ENCODE data around the gene NRL.

Gene NRL

DNA sequence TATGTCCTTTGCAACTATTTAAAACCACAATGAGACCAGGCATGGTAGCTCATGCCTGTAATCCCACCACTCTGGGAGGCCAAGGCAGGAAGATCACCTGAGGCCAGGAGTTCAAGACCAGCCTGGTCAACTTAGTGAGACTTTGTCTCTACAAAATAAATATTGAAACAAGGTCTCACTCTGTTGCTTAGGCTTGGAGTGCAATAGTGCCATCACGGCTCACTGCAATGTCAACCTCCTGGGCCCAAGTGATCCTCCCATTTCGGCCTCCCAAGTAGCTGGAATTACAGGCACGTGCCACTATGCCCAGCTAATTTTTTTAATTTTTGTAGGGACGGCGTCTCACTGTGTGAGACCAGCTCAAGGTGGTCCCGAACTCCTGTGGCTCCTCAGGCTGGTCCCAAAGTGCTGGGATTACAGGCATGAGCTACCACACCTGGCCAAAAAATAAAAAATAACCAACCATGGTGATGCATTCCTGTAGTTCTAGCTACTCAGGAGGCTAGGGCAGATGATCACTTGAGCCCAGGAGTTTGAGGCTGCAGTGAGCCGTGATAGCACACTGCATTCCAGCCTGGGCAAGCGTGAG is 14.8 kb upstream of the NRL start:
- Histone ChIP-seq H3K79me2 (ENCODE audit: low read length) (no peaks in the 10 kb centered on the region), H3K9ac (ENCODE audit: low read length) (no peak overlapping the region), H4K20me1 (ENCODE audit: insufficient read depth, low read length) (no peaks in the 10 kb centered on the region), H3K9me3 (replicated peaks; ENCODE audit: insufficient read depth, low read length) (no peaks in the 10 kb centered on the region), H3K9me2 (replicated peaks; ENCODE audit: insufficient read depth, low read length) (no peaks in the 10 kb centered on the region), H3F3A (ENCODE audit: insufficient read depth, low read length) (no peaks in the 10 kb centered on the region), H3K4me1 (ENCODE audit: low read length) (no peaks in the 10 kb centered on the region), H2AFZ (ENCODE audit: low read length) (no peak overlapping the region), H3K4me2 (ENCODE audit: low read depth, low read length) (no peak overlapping the region), H3K27ac (ENCODE audit: low read length) (no peak overlapping the region), H3K36me3 (replicated peaks; ENCODE audit: insufficient read depth, low read length) (no peaks in the 10 kb centered on the region), H3K27me3 (replicated peaks; ENCODE audit: insufficient read depth, low read length) (no peaks in the 10 kb centered on the region), H3K4me3 (ENCODE audit: low read length) (no peak overlapping the region)
- TF ChIP-seq, protein P1, sequence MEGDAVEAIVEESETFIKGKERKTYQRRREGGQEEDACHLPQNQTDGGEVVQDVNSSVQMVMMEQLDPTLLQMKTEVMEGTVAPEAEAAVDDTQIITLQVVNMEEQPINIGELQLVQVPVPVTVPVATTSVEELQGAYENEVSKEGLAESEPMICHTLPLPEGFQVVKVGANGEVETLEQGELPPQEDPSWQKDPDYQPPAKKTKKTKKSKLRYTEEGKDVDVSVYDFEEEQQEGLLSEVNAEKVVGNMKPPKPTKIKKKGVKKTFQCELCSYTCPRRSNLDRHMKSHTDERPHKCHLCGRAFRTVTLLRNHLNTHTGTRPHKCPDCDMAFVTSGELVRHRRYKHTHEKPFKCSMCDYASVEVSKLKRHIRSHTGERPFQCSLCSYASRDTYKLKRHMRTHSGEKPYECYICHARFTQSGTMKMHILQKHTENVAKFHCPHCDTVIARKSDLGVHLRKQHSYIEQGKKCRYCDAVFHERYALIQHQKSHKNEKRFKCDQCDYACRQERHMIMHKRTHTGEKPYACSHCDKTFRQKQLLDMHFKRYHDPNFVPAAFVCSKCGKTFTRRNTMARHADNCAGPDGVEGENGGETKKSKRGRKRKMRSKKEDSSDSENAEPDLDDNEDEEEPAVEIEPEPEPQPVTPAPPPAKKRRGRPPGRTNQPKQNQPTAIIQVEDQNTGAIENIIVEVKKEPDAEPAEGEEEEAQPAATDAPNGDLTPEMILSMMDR (IDR thresholded peaks at IDR 0.05; ENCODE audit: low read length): no peak
- no peak for DNase-seq

DNA sequence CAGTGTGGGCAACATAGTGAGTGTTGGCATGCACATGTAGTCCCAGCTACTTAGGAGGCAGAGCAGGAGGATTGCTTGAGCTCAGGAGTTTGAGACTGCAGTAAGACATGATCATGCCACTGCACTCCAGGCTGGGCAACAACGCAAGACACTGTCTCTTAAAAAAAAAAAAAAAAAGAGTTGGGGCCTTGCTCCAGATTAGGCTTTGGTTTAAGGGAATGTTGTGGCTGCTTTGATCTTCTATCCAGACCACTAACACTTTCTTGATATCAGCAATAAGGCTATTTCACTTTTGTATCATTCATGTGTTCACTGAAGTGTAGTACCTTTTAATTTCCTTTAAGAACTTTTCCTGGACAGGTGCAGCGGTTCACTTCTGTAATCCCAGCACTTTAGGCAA is 12.9 kb upstream of the NRL start:
- H3K4me1 ChIP-seq (ENCODE audit: low read length): no peaks in the 10 kb centered on the region
- H3K27ac ChIP-seq (ENCODE audit: low read length): no peak overlapping the region
- no peaks in the 10 kb centered on the region for H3K9me3 ChIP-seq (replicated peaks; ENCODE audit: insufficient read depth, low read length)
- no peak overlapping the region for H3K4me2 ChIP-seq (ENCODE audit: low read depth, low read length)
- no peak overlapping the region for H3K4me3 ChIP-seq (ENCODE audit: low read length)
- H4K20me1 ChIP-seq (ENCODE audit: insufficient read depth, low read length): no peaks in the 10 kb centered on the region
- H3K9me2 ChIP-seq (replicated peaks; ENCODE audit: insufficient read depth, low read length): no peaks in the 10 kb centered on the region
- H3K27me3 ChIP-seq (replicated peaks; ENCODE audit: insufficient read depth, low read length): no peaks in the 10 kb centered on the region
- H2AFZ ChIP-seq (ENCODE audit: low read length): no peak overlapping the region
- DNase-seq: no peak
- no peaks in the 10 kb centered on the region for H3K79me2 ChIP-seq (ENCODE audit: low read length)
- H3F3A ChIP-seq (ENCODE audit: insufficient read depth, low read length): no peaks in the 10 kb centered on the region
- no peak for TF ChIP-seq EZH2phosphoT487 (IDR thresholded peaks at IDR 0.05; ENCODE audit: low read length)
- no peak for TF ChIP-seq EZH2 (optimal IDR thresholded peaks at IDR 0.05; ENCODE audit: low read depth, low read length)
- TF ChIP-seq, protein P1 (IDR thresholded peaks at IDR 0.05; ENCODE audit: low read length): no peak
- H3K9ac ChIP-seq (ENCODE audit: low read length): no peak overlapping the region
- H3K36me3 ChIP-seq (replicated peaks; ENCODE audit: insufficient read depth, low read length): no peaks in the 10 kb centered on the region

DNA sequence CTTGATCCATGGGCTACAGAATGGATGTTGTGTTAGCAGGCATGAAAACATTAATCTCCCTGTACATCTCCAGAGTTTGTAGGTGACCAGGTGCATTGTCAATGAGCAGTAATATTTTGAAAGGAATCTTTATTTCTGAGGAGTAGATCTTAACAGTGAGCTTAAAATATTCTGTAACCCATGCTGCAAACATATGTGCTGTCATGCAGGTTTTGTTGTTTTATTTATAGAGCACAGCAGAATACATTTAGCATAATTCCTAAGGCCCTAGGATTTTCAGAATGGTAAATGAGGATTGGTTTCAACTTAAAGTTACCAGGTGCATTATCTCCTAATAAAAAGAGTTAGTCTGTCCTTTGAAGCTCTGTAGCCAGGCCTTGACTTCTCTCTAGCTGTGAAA is 12.2 kb upstream of the NRL start:
- Histone ChIP-seq H3K9me2 (replicated peaks; ENCODE audit: insufficient read depth, low read length) (no peaks in the 10 kb centered on the region), H2AFZ (ENCODE audit: low read length) (no peak overlapping the region), H3K9me3 (replicated peaks; ENCODE audit: insufficient read depth, low read length) (no peaks in the 10 kb centered on the region), H3K79me2 (ENCODE audit: low read length) (no peaks in the 10 kb centered on the region), H4K20me1 (ENCODE audit: insufficient read depth, low read length) (no peaks in the 10 kb centered on the region), H3K36me3 (replicated peaks; ENCODE audit: insufficient read depth, low read length) (no peaks in the 10 kb centered on the region), H3K4me2 (ENCODE audit: low read depth, low read length) (no peak overlapping the region), H3K9ac (ENCODE audit: low read length) (no peak overlapping the region), H3K27me3 (replicated peaks; ENCODE audit: insufficient read depth, low read length) (no peaks in the 10 kb centered on the region), H3K4me3 (ENCODE audit: low read length) (no peak overlapping the region), H3F3A (ENCODE audit: insufficient read depth, low read length) (no peaks in the 10 kb centered on the region), H3K27ac (ENCODE audit: low read length) (no peak overlapping the region), H3K4me1 (ENCODE audit: low read length) (no peaks in the 10 kb centered on the region)
- TF ChIP-seq EZH2 (optimal IDR thresholded peaks at IDR 0.05; ENCODE audit: low read depth, low read length): no peak
- TF ChIP-seq, protein P1 (IDR thresholded peaks at IDR 0.05; ENCODE audit: low read length): no peak
- no peak for TF ChIP-seq EZH2phosphoT487 (IDR thresholded peaks at IDR 0.05; ENCODE audit: low read length)
- DNase-seq: no peak

All from MM.1S (cell line).